Measurements from ENCODE around the gene TNIP1.

DNA sequence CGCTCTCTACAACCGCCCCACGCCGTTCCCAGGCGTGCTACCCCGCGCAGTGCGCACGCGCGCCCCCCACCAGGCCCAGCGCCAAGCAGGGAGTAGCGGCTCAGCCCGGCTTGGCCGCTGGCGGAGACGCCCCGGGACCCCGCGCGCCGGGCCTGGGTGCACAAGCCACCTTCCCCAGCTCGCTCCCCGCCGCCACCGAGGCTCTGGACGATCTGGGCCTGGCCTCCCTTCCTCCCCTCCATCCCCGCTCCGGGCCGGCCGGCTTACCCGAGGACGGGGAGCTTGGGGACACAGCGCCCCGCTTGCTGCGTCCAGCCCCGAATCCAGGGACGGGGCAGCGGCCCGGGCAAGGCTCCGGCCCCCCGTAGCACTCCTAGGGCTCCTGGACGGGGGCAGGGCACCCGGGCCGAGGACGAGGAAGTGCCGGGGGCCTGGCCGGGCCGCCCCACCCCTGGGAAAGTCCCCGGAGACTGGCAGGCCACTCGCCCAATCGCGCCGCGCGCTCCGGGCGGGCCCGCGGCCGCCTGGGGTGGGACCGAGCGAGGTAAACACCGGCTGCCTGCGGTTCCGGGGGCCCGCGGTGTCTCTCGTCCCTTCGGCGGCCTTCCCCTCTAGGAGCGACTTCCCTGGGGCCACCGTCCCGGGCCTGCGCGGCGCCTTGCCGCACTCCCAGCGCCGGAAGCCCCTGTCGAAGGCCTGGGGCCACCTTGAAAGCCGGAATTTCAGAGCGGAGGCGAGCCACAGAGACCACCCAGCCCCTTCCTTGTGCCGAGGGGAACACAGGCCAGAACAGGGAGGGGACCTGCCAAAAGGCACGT is at the start of gene TNIP1:
- TF ChIP-seq SUZ12 (IDR thresholded peaks at IDR 0.05; ENCODE audit: extremely low read depth, insufficient read depth, insufficient read length): no peak
- no peak for TF ChIP-seq YY1 (IDR thresholded peaks at IDR 0.05; ENCODE audit: insufficient read depth, insufficient read length)
- no peak for TF ChIP-seq ZNF274 (IDR thresholded peaks at IDR 0.05; ENCODE audit: low read depth, low read length)
